DOHH2 (cell line): ENCODE data around the gene CIBAR2.

ENCODE experiments used
- H3F3A ChIP-seq: fragments of 200-600 bp; sonication (generic), shearing (Covaris generic); 2 replicates; pipeline ENCODE4 v1.6.0; 2016; ENCODE audit warnings: antibody characterized with exemption, mild to moderate bottlenecking; ENCODE audit not compliant: control insufficient read depth, insufficient read depth
- H3K27ac ChIP-seq: fragments of 200-600 bp; sonication (generic); 2 replicates; pipeline ENCODE4 v1.5.1; 2014; ENCODE audit warnings: low read depth, mild to moderate bottlenecking, low read length, moderate library complexity
- H3K27me3 ChIP-seq: fragments of 200-600 bp; sonication (generic); 2 replicates; pipeline ENCODE4 v1.6.1; 2014; ENCODE audit warnings: mild to moderate bottlenecking, low read length, mixed read lengths; ENCODE audit not compliant: control insufficient read depth
- H3K36me3 ChIP-seq: fragments of 200-600 bp; sonication (generic); 2 replicates; pipeline ENCODE4 v1.6.1; 2014; ENCODE audit warnings: mild to moderate bottlenecking, low read length, moderate library complexity, mixed read lengths; ENCODE audit not compliant: control insufficient read depth
- H3K4me1 ChIP-seq: fragments of 200-600 bp; sonication (generic); 2 replicates; pipeline ENCODE4 v1.6.1; 2014; ENCODE audit warnings: mild to moderate bottlenecking, low read length, mixed read lengths; ENCODE audit not compliant: control insufficient read depth
- H3K4me2 ChIP-seq: fragments of 200-600 bp; sonication (generic); 2 replicates; pipeline ENCODE4 v1.6.0; 2014; ENCODE audit warnings: mild to moderate bottlenecking, low read length, moderate library complexity
- H3K4me3 ChIP-seq: fragments of 200-600 bp; sonication (generic); 2 replicates; pipeline ENCODE4 v1.5.1; 2014; ENCODE audit warnings: mild to moderate bottlenecking, low read length, mixed read lengths
- H3K79me2 ChIP-seq: fragments of 200-600 bp; sonication (generic); 2 replicates; pipeline ENCODE4 v1.6.1; 2014; ENCODE audit warnings: mild to moderate bottlenecking, low read length, mixed read lengths; ENCODE audit not compliant: control insufficient read depth
- H3K9me2 ChIP-seq: fragments of 200-600 bp; sonication (generic); replicated peaks from 2 replicates; pipeline ENCODE4 v1.6.1; 2014; ENCODE audit warnings: mild to moderate bottlenecking, low read length, mixed read lengths; ENCODE audit not compliant: control insufficient read depth
- H3K9me3 ChIP-seq: fragments of 200-600 bp; sonication (generic); 2 replicates; pipeline ENCODE4 v1.6.1; 2014; ENCODE audit warnings: antibody characterized with exemption, low read length, mixed read lengths; ENCODE audit not compliant: control insufficient read depth, insufficient read depth
- H4K20me1 ChIP-seq: fragments of 200-600 bp; sonication (generic); 2 replicates; pipeline ENCODE4 v1.6.0; 2014; ENCODE audit warnings: low read depth, mild to moderate bottlenecking, antibody characterized with exemption, low read length, moderate library complexity; ENCODE audit not compliant: control insufficient read depth, insufficient read depth
- CTCF ChIP-seq: fragments of 200-600 bp; sonication (generic); IDR thresholded peaks from one replicate; pipeline ENCODE4 v1.5.1; 2014; ENCODE audit warnings: antibody characterized with exemption, mild to moderate bottlenecking, low read depth, low read length; ENCODE audit not compliant: poor library complexity, severe bottlenecking
- EZH2phosphoT487 ChIP-seq: fragments of 200-600 bp; sonication (generic); IDR thresholded peaks from 2 replicates; pipeline ENCODE4 v1.6.1; 2017; ENCODE audit warnings: borderline replicate concordance, mild to moderate bottlenecking, antibody characterized with exemption, low read length, moderate library complexity, mixed read lengths

CIBAR2 gene

GRCh38 chr16:85064186-85064585, 48.1 kb downstream of the CIBAR2 start:
- no peaks in the 10 kb centered on the region for H3K36me3 ChIP-seq
- H3K27me3 ChIP-seq = peaks cover 3% of the 10 kb centered on the region; the same call in 1 of the 2 replicates
- no peak overlapping the region for H3K27ac ChIP-seq
- TF ChIP-seq EZH2phosphoT487 (no peak), CTCF (no peak)
- no peak overlapping the region for H3K4me3 ChIP-seq
- H3K79me2 ChIP-seq = no peaks in the 10 kb centered on the region
- no peaks in the 10 kb centered on the region for H3F3A ChIP-seq
- H3K9me3 ChIP-seq = no peaks in the 10 kb centered on the region
- no peaks in the 10 kb centered on the region for H4K20me1 ChIP-seq
- H3K9me2 ChIP-seq = no peaks in the 10 kb centered on the region
- H3K4me2 ChIP-seq = no peak overlapping the region
- H3K4me1 ChIP-seq = no peaks in the 10 kb centered on the region

GRCh38 chr16:85062845-85063244, 49.4 kb downstream of the CIBAR2 start:
- Histone ChIP-seq H3K9me3 (no peaks in the 10 kb centered on the region), H3K4me2 (no peak overlapping the region)

GRCh38 chr16:85062323-85062722, 49.9 kb downstream of the CIBAR2 start:
- H3K4me2 ChIP-seq = no peak overlapping the region
- H3K4me3 ChIP-seq = no peak overlapping the region
- TF ChIP-seq EZH2phosphoT487 = no peak
- no peak for TF ChIP-seq CTCF
- H3K9me3 ChIP-seq = no peaks in the 10 kb centered on the region
- no peaks in the 10 kb centered on the region for H3K36me3 ChIP-seq
- no peaks in the 10 kb centered on the region for H3K79me2 ChIP-seq
- peaks cover 19% of the 10 kb centered on the region for H3K27me3 ChIP-seq
- no peaks in the 10 kb centered on the region for H3K4me1 ChIP-seq
- H3K27ac ChIP-seq = no peak overlapping the region
- H3K9me2 ChIP-seq = no peaks in the 10 kb centered on the region
- H3F3A ChIP-seq = no peaks in the 10 kb centered on the region
- no peaks in the 10 kb centered on the region for H4K20me1 ChIP-seq

More at GRCh38 chr16:85062845-85063244, 49.4 kb downstream of the CIBAR2 start:
- TF ChIP-seq CTCF (no peak), EZH2phosphoT487 (no peak)
- Histone ChIP-seq H3K9me2 (no peaks in the 10 kb centered on the region), H3K27me3 (peaks cover 14% of the 10 kb centered on the region), H3F3A (no peaks in the 10 kb centered on the region), H3K27ac (no peak overlapping the region), H3K4me1 (no peaks in the 10 kb centered on the region), H3K36me3 (no peaks in the 10 kb centered on the region), H3K4me3 (no peak overlapping the region), H3K79me2 (no peaks in the 10 kb centered on the region), H4K20me1 (no peaks in the 10 kb centered on the region)
